NCI-H345 treated with DMSO at 0.1 percent for 48 hours (cell line): ENCODE measurements around the gene CCL25.
"Not testable (repeated sequence)": the region's sequence is repeated elsewhere in the genome, so short reads cannot be mapped to it uniquely, and the experiment has no call there.

ENCODE experiments used
- DNase-seq: peaks from one replicate; lab custom pipeline; 2025; ENCODE audit not compliant: unreplicated experiment; lab: John Stamatoyannopoulos, UW

The CCL25 gene

DNA sequence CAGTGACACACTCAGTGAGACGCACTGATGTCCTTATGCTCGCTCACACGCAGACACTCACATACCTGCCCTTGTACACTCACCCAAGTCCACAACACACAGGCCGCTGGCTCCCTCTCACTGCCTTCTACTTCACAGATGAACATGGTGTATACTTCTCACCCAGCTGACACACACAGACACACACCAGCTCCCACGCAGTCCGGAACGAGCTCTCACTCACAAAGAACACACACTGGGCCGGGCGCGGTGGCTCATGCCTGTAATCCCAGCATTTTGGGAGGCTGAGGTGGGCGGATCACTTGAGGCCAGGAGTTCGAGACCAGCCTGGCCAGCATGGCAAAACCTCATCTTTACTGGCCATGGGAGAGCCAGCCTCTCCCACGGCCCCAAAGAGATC lies 31.6 kb downstream of the CCL25 start:
- DNase-seq = no peak

GRCh38 chr19:8085598-8086408 lies 33.2 kb downstream of the CCL25 start:
- no peak for DNase-seq

- no peak for DNase-seq
Measured at GRCh38 chr19:8086849-8087248, 34.3 kb downstream of the CCL25 start.

DNA sequence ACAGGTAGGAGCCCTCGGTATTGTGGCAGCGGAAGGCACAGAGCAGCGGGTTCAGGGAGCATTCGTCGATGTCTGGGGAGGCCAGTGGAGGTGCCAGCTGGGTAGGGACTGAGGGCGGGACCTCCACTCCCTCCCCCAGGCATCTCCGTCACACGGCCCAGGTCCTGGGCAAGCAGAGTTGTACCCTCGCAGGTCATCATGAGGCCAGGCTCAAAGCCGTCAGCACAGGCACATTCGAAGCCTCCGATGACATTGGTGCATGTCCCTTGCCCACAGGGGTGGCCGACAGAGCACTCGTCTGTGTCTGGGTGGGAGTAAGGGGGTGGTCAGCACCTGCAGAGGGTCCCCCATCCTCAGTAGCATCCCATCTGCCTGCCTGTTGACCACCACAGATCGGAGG lies 35.3 kb downstream of the CCL25 start:
- DNase-seq = no peak

GRCh38 chr19:8088752-8089663 lies 36.4 kb downstream of the CCL25 start:
- DNase-seq = no peak

DNA sequence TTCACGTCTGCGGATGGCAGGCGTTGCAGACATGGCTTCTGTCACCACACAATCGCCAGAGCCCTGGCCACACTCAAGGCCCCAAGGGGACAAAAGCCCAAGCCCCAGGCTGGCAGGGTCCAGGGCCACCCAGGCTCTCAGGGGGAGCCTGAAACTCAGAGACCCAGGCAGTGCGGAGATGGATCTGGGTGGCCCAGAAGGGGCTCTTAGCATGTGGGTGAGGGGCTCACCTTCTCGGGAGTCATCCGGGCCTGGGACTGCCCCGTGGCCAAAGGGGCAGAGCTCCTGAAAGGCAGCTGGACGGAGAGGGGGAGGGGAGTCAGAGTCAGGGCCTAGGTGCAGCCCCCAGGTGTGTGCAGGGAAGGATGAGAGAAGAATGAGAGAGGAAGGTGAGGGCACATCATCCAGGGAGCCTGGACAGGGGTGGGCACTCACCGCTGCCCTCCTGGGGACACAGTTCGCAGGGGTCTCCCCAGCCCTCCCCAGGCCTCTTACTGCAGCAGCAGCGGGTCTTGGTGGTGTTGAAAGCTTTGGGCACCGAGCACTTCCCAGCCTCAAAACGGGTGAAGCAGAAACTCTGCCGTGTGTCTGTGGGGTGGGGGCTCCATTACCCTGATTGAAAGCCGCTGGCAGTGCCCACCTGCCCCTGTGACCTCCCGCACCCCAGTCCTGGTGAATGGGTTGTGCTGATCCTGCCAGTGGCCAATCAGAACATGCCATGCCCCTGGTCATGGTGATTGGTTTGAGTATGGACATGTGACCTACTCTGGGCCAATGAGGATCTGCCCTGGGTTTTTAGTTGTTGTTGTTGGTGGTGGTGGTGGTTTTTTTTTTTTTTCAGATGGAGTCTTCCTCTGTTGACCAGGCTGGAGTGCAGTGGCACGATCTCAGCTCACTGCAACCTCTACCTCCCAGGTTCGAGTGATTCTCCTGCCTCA lies 37.4 kb downstream of the CCL25 start:
- no peak for DNase-seq

DNA sequence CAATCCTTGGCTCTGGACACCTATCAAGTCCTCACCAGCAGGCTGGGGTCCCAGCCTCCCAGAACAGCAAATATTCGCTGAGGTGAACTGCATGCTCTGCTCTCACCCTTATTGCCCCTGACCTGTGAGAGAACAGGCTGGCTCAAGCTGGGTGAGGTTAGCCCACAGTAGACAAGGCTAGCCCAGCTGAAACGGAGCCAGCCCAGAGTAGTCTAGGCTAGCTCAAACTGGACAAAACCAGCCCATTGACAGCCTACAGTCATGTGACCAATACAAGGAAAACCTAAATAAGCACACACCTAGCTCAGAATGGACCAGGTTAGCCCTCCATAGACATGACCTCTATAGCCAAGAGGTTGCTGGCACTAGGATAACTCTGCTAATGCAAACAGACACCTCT lies 38.4 kb downstream of the CCL25 start:
- no peak for DNase-seq

- no peak for DNase-seq
Measured at GRCh38 chr19:8093740-8094139, 41.2 kb downstream of the CCL25 start.

DNA sequence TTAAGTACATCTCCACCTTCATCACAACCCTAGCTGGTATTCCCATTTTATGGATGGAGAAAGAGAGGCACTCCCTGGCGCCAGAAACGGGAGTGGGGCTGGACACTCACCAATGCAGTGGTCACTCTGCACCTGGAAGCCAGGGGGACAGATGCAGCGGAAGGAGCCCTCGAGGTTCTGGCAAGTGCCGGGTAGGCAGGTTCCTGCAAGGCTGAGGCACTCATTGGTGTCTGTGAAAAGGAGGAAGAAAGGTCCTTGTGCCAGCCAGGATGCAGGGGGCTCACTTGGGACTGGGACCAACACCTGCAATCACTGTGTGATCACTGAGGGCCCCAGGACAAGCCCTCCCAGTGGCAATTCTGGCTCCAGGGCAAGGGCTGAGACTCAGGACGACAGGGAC lies 41.8 kb downstream of the CCL25 start:
- no peak for DNase-seq

DNA sequence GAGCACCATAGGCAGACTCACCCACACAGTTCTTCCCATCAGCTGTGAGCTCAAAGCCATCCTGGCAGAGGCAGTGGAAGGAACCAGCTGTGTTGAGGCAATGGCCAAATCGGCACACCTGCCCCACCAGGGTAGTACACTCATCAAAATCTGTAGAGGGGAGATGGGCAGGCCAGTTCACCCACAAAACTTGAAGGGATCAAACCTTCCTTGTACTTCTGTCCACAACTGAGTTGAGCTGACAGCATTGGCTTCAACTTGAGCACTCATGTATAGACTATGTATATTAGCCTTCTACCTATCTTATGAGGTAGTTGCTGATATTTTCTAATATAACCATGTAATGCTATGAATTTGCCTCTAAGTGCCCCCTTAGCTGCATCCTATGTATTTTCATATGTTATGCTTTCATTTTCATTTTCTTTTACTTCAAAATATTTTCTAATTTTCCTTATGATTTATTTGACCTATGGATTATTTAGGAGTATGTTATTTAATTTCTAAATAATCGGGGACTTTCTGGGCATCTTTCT lies 42.9 kb downstream of the CCL25 start:
- no peak for DNase-seq

- DNase-seq = no peak
Measured at GRCh38 chr19:8096071-8096470, 43.5 kb downstream of the CCL25 start.

GRCh38 chr19:8097198-8097597 lies 44.6 kb downstream of the CCL25 start:
- no peak for DNase-seq

DNA sequence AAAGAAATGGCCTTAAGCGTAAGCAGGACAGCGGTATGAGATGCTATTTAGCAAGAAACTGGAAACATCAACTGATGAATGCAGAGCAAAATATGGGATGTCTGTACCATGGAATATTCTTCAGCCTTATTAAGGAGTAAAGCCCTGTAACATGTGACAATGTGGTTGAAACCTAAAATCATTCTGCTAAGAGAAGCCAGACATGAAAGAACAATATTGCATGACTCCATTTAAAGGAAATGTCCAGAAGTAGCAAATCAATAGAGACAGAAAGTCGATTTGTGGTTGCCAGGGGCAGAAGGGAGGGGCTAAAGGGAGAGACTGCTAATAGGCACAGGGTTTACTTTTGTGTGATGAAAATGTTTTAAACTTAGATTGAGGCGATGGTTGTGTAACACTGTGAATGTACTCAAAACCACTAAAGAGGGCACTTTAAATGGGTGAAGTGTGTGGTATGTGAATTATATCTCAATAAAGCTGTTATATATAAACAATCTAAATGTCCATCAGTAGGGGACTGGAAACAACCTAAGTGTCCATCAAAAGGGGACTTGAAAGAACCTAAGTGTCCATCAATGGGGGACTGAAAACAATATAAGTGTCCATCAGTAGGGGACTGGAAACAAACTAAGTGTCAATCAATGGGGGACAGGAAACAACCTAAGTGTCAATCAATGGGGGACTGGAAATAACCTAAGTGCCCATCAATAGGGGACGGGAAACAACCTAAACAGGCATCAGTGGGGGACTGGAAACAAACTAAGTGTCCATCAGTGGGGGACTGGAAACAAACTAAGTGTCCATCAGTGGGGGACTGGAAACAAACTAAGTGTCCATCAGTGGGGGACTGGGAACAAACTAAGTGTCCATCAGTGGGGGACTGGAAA lies 45.4 kb downstream of the CCL25 start:
- DNase-seq = no peak

DNA sequence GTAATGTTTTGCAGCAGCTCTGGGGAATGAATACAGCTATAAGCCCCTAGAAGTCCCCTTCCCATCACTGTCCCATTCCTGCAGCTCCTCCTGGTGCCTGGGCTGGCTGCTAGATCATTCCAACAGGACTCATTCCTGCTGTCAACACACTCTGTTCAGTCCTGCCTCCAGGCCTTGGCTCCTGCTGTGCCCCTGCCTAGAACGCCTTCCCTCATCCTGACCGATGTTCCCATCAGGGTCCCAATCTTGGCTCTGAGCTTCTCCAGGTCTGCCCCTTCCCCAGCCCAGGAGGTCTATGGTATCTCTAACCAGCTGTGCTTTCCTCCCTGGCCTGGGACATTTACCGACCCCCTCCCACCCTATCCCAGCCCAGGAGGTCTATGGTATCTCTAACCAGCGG lies 48.8 kb downstream of the CCL25 start:
- DNase-seq = no peak

DNA sequence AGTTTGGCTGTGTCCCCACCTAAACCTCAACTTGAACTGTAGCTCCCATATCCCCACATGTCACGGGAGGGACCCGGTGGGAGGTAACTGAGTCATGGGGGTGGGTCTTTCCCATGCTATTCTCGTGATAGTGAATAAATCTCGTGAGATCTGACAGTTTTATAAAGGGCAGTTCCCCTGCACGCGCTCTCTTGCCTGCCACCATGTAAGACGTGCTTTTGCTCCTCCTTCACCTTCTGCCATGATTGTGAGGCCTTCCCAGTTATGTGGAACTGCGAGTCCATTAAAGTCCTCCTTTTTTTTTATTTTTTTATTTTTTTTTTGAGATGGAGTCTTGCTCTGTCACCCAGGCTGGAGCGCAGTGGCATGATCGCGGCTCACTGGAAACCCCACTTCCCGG lies 49.4 kb downstream of the CCL25 start:
- DNase-seq = not testable (repeated sequence)

GRCh38 chr19:8105471-8105870 lies 52.9 kb downstream of the CCL25 start:
- DNase-seq = no peak

DNA sequence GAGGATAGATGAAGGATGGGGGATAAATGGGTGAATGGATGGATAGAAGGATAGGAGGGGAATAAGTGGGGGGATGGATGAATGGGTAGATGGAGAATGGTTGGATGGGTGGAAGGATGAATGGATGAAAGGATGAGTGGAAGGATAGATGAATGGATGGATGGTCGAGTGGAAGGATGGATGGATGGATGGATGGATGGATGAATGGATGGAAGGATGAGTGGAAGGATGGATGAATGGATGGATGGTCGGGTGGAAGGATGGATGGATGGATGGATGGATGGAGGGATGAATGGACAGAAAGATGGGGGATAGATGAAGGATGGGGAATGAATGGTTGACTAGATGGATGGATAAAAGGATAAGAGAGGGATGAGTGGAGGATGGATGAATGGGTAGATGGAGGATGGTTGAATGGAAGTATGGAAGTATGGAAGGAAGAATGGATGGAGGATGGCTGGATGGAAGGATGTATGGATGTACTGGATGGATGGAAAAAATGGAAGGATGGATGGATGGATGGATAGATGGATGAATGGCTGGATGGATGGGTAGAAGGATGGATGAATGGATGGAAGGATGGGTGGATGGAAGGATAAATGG lies 54.8 kb downstream of the CCL25 start:
- no peak for DNase-seq

DNA sequence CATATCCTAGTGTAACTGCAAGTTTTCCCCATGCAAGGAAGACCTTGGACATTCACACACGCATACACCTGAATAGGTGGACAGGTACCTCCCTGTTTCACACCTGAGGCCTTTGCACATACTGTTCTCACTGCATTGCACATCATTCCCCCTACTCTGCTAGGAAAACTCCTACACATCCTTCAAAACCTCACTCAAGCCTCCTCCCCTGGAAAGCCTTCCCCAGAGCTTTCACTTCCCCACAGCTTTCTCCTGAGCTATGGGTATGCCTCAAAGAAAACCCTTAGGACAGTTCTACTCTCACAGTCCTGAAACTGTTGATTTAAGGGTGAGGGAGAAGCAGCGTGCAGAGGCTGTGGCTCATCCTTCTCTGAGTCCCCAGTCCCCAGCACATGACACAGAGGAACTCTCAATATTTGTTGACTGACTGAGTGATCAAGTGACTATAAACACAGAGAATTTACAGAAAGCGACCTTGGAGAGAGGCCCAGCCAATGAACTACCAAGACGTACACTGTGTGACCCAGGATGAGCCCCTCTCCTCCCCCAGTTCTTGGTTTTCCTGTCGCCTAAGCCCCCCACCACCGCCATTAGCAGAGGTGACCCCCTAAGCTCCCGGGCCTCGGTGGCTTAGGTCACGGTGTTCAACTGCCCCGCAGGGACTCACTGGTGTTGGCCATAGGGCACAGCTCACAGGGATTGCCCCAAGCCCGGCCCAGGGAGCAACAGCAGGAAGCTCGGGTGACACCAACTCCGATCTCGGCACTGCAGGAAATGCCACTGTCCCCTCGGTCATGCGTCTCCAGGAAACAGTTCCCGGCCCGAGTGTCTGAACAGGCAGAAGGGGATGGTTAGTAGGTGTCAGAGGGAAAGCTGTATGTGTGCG lies 56.2 kb downstream of the CCL25 start:
- DNase-seq = no peak
